CD8-positive, alpha-beta memory T cell (primary cell): ENCODE data around the gene HIP1R. TPM values are rescaled to one million over a fixed set of nuclear protein-coding genes. Genes with fewer than 3 reads are reported as not detected.

Source experiments
- CTCF ChIA-PET: fragments of 350-600 bp; sonication (Branson Sonifier 250); formaldehyde crosslinking; loops from one replicate; lab custom pipeline; 2021; ENCODE audit warnings: antibody characterized with exemption; lab: Charles Lee
- POLR2A ChIA-PET: fragments of 350-600 bp; sonication (Branson Sonifier 250); formaldehyde crosslinking; loops from one replicate; lab custom pipeline; 2021; ENCODE audit warnings: antibody characterized with exemption; lab: Charles Lee
- DNase-seq, 5 donors: peaks; one replicate each; pipeline versions ENCODE4 v3.0.0 to v3.0.0-alpha.2; 2020 to 2022; ENCODE audit warnings: mixed read lengths in 1 of 5
- H3K27ac ChIP-seq: one replicate; pipeline ENCODE4 v1.7.0; 2013; ENCODE audit warnings: low read depth, mild to moderate bottlenecking, low read length, moderate library complexity
- H3K27me3 ChIP-seq: 2 replicates; pipeline ENCODE4 v1.7.0; 2013; ENCODE audit warnings: low read length, mild to moderate bottlenecking; ENCODE audit not compliant: insufficient read depth, poor library complexity, severe bottlenecking
- H3K36me3 ChIP-seq: 2 replicates; pipeline ENCODE4 v1.7.0; 2013; ENCODE audit warnings: mild to moderate bottlenecking, low read length, moderate library complexity; ENCODE audit not compliant: insufficient read depth
- H3K4me1 ChIP-seq: 2 replicates; pipeline ENCODE4 v1.7.0; 2013; ENCODE audit warnings: mild to moderate bottlenecking, low read length, moderate library complexity; ENCODE audit not compliant: insufficient read depth
- H3K4me3 ChIP-seq: 2 replicates; pipeline ENCODE4 v1.7.0; 2013; ENCODE audit warnings: mild to moderate bottlenecking, low read length
- H3K9me3 ChIP-seq: 2 replicates; pipeline ENCODE4 v1.7.0; 2013; ENCODE audit warnings: mild to moderate bottlenecking, low read length
- H3K27ac Mint-ChIP-seq, 8 donors: one replicate each; pipeline ENCODE4 v1.8.0; 2020 to 2021; ENCODE audit warnings: mixed read lengths in 8 of 8, mild to moderate bottlenecking in 6 of 8, inconsistent platforms in 3 of 8, moderate library complexity in 3 of 8
- H3K27me3 Mint-ChIP-seq, 2 donors: one replicate each; pipeline ENCODE4 v1.8.0; 2020 to 2021; ENCODE audit warnings: mixed read lengths in 2 of 2, mild to moderate bottlenecking in 1 of 2, moderate library complexity in 1 of 2
- H3K36me3 Mint-ChIP-seq, 3 donors: one replicate each; pipeline ENCODE4 v1.8.0; 2020 to 2021; ENCODE audit warnings: mixed read lengths in 3 of 3, inconsistent platforms in 1 of 3, mild to moderate bottlenecking in 1 of 3
- H3K4me1 Mint-ChIP-seq, 3 donors: one replicate each; pipeline ENCODE4 v1.8.0; 2020 to 2021; ENCODE audit warnings: mixed read lengths in 3 of 3, inconsistent platforms in 1 of 3, mild to moderate bottlenecking in 1 of 3
- H3K4me3 Mint-ChIP-seq, 7 donors: one replicate each; pipeline ENCODE4 v1.8.0; 2020 to 2021; ENCODE audit warnings: mixed read lengths in 7 of 7, mild to moderate bottlenecking in 6 of 7, moderate library complexity in 4 of 7, inconsistent platforms in 2 of 7
- H3K9me3 Mint-ChIP-seq, 5 donors: one replicate each; pipeline ENCODE4 v1.8.0; 2020 to 2022; ENCODE audit warnings: mixed read lengths in 5 of 5, mild to moderate bottlenecking in 3 of 5, moderate library complexity in 2 of 5, inconsistent platforms in 1 of 5
- polyA plus RNA-seq: library from polyadenylated mRNA; unstranded; fragments of 300-500 nt; fragmentation: Illumina TruSeq; gene quantifications from one replicate; pipeline ENCODE4 v1.2.3, GENCODE V29; 2021
- total RNA-seq, 2 experiments: library from RNA; stranded (reverse); gene quantifications; one replicate each; pipeline ENCODE4 v1.2.3, GENCODE V29; 2021

HIP1R gene
- total and polyA plus RNA-seq, 3 experiments from 2014 or later = 12.5 to 27.2 (median 23.8) TPM

- peak overlapping the region; percentile 94 for H3K4me3 ChIP-seq
- H3K4me1 ChIP-seq = peaks cover 93% of the 10 kb centered on the region
These were observed 58.2 kb downstream of the HIP1R start for GRCh38 chr12:122893208-122894153.

GRCh38 chr12:122894193-122895121, 59.2 kb downstream of the HIP1R start:
- peak overlapping the region; percentile 91 for H3K27ac ChIP-seq
- CTCF ChIA-PET = interaction anchor here (0.9 to 6.7 kb wide), 7 partner anchors 9 to 34 kb away, joined by 3 to 43 read pairs (median 4); no protein-coding TSS in a partner anchor
- peaks cover 0 to 29% (median 0%) of the 10 kb centered on the region in 3 donors for H3K36me3 Mint-ChIP-seq

More at GRCh38 chr12:122893208-122894153, 58.2 kb downstream of the HIP1R start:
- Mint-ChIP-seq H3K4me3 (peak overlapping the region; percentile 85 to 99 (median 94)), H3K4me1 (peaks cover 78 to 95% (median 95%) of the 10 kb centered on the region in 3 donors), H3K27me3 (peaks cover 0 to 5% of the 10 kb centered on the region in 2 donors), H3K27ac (peak overlapping the region; percentile 54 to 100 (median 85)), H3K36me3 (peaks cover 0 to 29% (median 0%) of the 10 kb centered on the region in 3 donors), H3K9me3 (peaks cover 0 to 5% (median 2%) of the 10 kb centered on the region in 5 donors)
- CTCF ChIA-PET = interaction anchor here (1.1 to 6.7 kb wide), 6 partner anchors 8 to 33 kb away, joined by 3 to 43 read pairs (median 4); no protein-coding TSS in a partner anchor
- Histone ChIP-seq H3K27ac (peak overlapping the region; percentile 91), H3K36me3 (no peaks in the 10 kb centered on the region), H3K27me3 (no peaks in the 10 kb centered on the region), H3K9me3 (no peaks in the 10 kb centered on the region)
- POLR2A ChIA-PET = interaction anchor here (0.5 to 0.9 kb wide), 3 partner anchors 28 to 99 kb away, joined by 3 to 6 read pairs (median 3); no protein-coding TSS in a partner anchor
- no peak for DNase-seq

GRCh38 chr12:122895320-122895703, 60.1 kb downstream of the HIP1R start:
- peaks cover 91% of the 10 kb centered on the region for H3K4me1 ChIP-seq
- no peaks in the 10 kb centered on the region for H3K9me3 ChIP-seq
- peak overlapping the region; percentile 91 for H3K27ac ChIP-seq
- CTCF ChIA-PET = interaction anchor here (0.9 to 6.7 kb wide), 5 partner anchors 11 to 57 kb away, joined by 3 to 43 read pairs (median 5); no protein-coding TSS in a partner anchor
- Mint-ChIP-seq H3K27me3 (peaks cover 0 to 5% of the 10 kb centered on the region in 2 donors), H3K4me1 (peaks cover 79 to 95% (median 95%) of the 10 kb centered on the region in 3 donors), H3K4me3 (peak overlapping the region; percentile 85 to 99 (median 94)), H3K27ac (peak overlapping the region; percentile 94 to 100 (median 99)), H3K36me3 (peaks cover 0 to 29% (median 0%) of the 10 kb centered on the region in 3 donors), H3K9me3 (peaks cover 0 to 5% (median 2%) of the 10 kb centered on the region in 5 donors)
- H3K4me3 ChIP-seq = peak overlapping the region; percentile 94
- no peaks in the 10 kb centered on the region for H3K36me3 ChIP-seq
- no peaks in the 10 kb centered on the region for H3K27me3 ChIP-seq
- POLR2A ChIA-PET = interaction anchor here (0.7 to 3.0 kb wide), 4 partner anchors 10 to 817 kb away, joined by 3 to 11 read pairs (median 4); partner anchors contain the start of gene MLXIP
- DNase-seq = no peak

More at GRCh38 chr12:122894193-122895121, 59.2 kb downstream of the HIP1R start:
- no peaks in the 10 kb centered on the region for H3K9me3 ChIP-seq
- POLR2A ChIA-PET = interaction anchor here (0.8 to 3.0 kb wide), 5 partner anchors 9 to 816 kb away, joined by 3 to 11 read pairs (median 4); partner anchors contain the start of gene MLXIP
- peaks cover 79 to 95% (median 95%) of the 10 kb centered on the region in 3 donors for H3K4me1 Mint-ChIP-seq
- H3K27ac Mint-ChIP-seq = peak overlapping the region; percentile 94 to 100 (median 99)
- H3K4me3 Mint-ChIP-seq = peak overlapping the region; percentile 85 to 99 (median 94)
- no peaks in the 10 kb centered on the region for H3K27me3 ChIP-seq
- H3K9me3 Mint-ChIP-seq = peaks cover 0 to 5% (median 2%) of the 10 kb centered on the region in 5 donors
- peak in 4 of 5 donors; percentile 28 to 57 (median 40) for DNase-seq
- H3K36me3 ChIP-seq = no peaks in the 10 kb centered on the region
- H3K4me3 ChIP-seq = peak overlapping the region; percentile 94
- H3K4me1 ChIP-seq = peaks cover 92% of the 10 kb centered on the region
- peaks cover 0 to 5% of the 10 kb centered on the region in 2 donors for H3K27me3 Mint-ChIP-seq

GRCh38 chr12:122895704-122896636, 60.7 kb downstream of the HIP1R start, which contains the start of gene VPS37B:
Gene VPS37B, minus strand, starts transcription at chr12:122896124. Its CDS starts 62 bp downstream, at chr12:122896062.
- H3K27ac ChIP-seq = peak within 1 kb of the TSS; percentile 91

GRCh38 chr12:122896662-122897061, 61.4 kb downstream of the HIP1R start:
- DNase-seq = no peak
- Histone ChIP-seq H3K4me3 (peak overlapping the region; percentile 94), H3K4me1 (peaks cover 91% of the 10 kb centered on the region), H3K27ac (peak overlapping the region; percentile 91), H3K9me3 (no peaks in the 10 kb centered on the region), H3K27me3 (no peaks in the 10 kb centered on the region), H3K36me3 (no peaks in the 10 kb centered on the region)
- peaks cover 0 to 5% (median 2%) of the 10 kb centered on the region in 5 donors for H3K9me3 Mint-ChIP-seq
- peak overlapping the region; percentile 85 to 99 (median 94) for H3K4me3 Mint-ChIP-seq
- CTCF ChIA-PET = interaction anchor here (0.8 to 6.7 kb wide), 7 partner anchors 11 to 61 kb away, joined by 3 to 43 read pairs (median 3); no protein-coding TSS in a partner anchor
- POLR2A ChIA-PET = interaction anchor here (2.1 to 3.0 kb wide), 3 partner anchors 8 to 336 kb away, joined by 8 to 14 read pairs (median 11); partner anchors contain the start of genes MPHOSPH9 and MTRFR
- H3K4me1 Mint-ChIP-seq = peaks cover 79 to 95% (median 94%) of the 10 kb centered on the region in 3 donors
- peaks cover 0 to 26% (median 0%) of the 10 kb centered on the region in 3 donors for H3K36me3 Mint-ChIP-seq
- peaks cover 0 to 5% of the 10 kb centered on the region in 2 donors for H3K27me3 Mint-ChIP-seq
- H3K27ac Mint-ChIP-seq = peak overlapping the region; percentile 94 to 100 (median 99)

More at GRCh38 chr12:122895704-122896636, 60.7 kb downstream of the HIP1R start, which contains the start of gene VPS37B:
- ChIA-PET CTCF (interaction anchor here (0.8 to 6.7 kb wide), 8 partner anchors 10 to 57 kb away, joined by 3 to 43 read pairs (median 5); no protein-coding TSS in a partner anchor), POLR2A (interaction anchor here (0.7 to 3.0 kb wide), 5 partner anchors 10 to 817 kb away, joined by 3 to 11 read pairs (median 4); partner anchors contain the start of genes MLXIP, MPHOSPH9 and MTRFR)
- Mint-ChIP-seq H3K9me3 (peaks cover 0 to 5% (median 2%) of the 10 kb centered on the region in 5 donors), H3K4me3 (peak within 1 kb of the TSS; percentile 85 to 99 (median 94)), H3K4me1 (peaks cover 80 to 95% (median 95%) of the 10 kb centered on the region in 3 donors), H3K27ac (peak within 1 kb of the TSS; percentile 94 to 100 (median 99)), H3K36me3 (peaks cover 0 to 27% (median 0%) of the 10 kb centered on the region in 3 donors), H3K27me3 (peaks cover 0 to 5% of the 10 kb centered on the region in 2 donors)
- H3K4me1 ChIP-seq = peaks cover 91% of the 10 kb centered on the region
- H3K36me3 ChIP-seq = no peaks in the 10 kb centered on the region
- no peaks in the 10 kb centered on the region for H3K9me3 ChIP-seq
- H3K4me3 ChIP-seq = peak within 1 kb of the TSS; percentile 94
- H3K27me3 ChIP-seq = no peaks in the 10 kb centered on the region
- DNase-seq = peak; percentile 85 to 94 (median 93)

- CTCF ChIA-PET = interaction anchor here (2.2 kb wide), 1 partner anchor 47 kb away, joined by 5 read pairs; no protein-coding TSS in a partner anchor
- Histone ChIP-seq H3K4me3 (no peak overlapping the region), H3K9me3 (no peaks in the 10 kb centered on the region), H3K27ac (no peak overlapping the region), H3K4me1 (peaks cover 64% of the 10 kb centered on the region), H3K27me3 (no peaks in the 10 kb centered on the region), H3K36me3 (no peaks in the 10 kb centered on the region)
- H3K27ac Mint-ChIP-seq = peak overlapping the region; percentile 83 to 100 (median 93)
- peaks cover 0 to 13% (median 0%) of the 10 kb centered on the region in 3 donors for H3K36me3 Mint-ChIP-seq
- peak overlapping the region in 6 of 7 donors; percentile 5 to 65 (median 42) for H3K4me3 Mint-ChIP-seq
- peaks cover 0 to 5% of the 10 kb centered on the region in 2 donors for H3K27me3 Mint-ChIP-seq
- H3K4me1 Mint-ChIP-seq = peaks cover 61 to 76% (median 71%) of the 10 kb centered on the region in 3 donors
- H3K9me3 Mint-ChIP-seq = peaks cover 0 to 5% (median 2%) of the 10 kb centered on the region in 5 donors
- POLR2A ChIA-PET = no interaction called here
- DNase-seq = no peak
These were observed 64.6 kb downstream of the HIP1R start for GRCh38 chr12:122899887-122900286.
